GM10847 (cell line): ENCODE measurements around the gene APEX1.

Experiments
- POLR2A ChIP-seq: IDR thresholded peaks from 2 replicates; pipeline ENCODE4 v1.6.1; 2011; ENCODE audit not compliant: insufficient read length; ENCODE audit errors: extremely low read depth

APEX1 gene

DNA sequence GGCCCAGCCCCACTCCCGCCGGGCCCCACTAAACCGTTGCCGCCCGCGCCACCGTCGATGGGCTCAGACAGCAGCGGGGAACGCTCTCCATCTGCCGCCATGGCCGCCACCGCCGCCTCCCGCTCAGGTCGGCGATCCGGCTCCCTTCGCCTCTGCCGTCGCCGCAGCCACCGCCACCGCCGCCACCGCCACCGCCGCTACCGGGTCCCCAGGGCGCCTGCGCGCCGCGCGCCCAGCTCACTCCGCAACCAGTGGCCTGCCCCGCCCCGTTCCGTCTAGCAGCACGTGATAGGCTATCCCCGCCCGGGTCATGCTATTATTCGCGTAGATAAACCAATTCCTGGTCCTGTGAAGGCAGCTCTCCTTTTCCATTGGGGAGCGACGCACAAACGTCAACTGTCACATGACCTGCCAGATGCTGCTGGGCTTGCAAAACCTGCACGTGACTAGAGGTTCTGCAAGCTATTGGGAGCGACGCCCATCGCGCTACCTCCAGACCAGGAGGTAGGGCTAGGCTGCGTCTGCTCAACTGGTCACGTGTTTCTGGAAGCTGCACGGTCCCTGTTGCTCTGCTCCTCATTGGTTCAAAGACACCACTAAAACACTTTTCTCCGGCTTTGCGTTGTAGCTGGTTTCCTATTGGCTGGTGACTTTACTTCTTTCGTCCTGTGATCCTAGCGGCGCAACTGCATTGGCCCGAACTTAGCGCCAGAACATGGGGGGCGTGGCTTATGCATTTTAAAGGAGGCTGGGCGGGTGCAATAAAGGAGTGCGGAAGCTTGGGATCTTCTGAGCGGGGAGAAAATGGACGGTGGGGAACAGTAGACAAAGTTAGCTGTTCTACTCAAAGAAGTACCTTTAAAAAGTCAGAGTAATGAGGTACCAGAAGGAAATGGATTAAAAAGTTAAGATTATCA is 6.5 kb downstream of the APEX1 start, which contains the start of gene PIP4P1:
Gene PIP4P1, minus strand, starts transcription at position 210 of the 917 bp plus-strand sequence. Its CDS starts 109 bp downstream, at position 101.
- peak; percentile 61 for TF ChIP-seq POLR2A

DNA sequence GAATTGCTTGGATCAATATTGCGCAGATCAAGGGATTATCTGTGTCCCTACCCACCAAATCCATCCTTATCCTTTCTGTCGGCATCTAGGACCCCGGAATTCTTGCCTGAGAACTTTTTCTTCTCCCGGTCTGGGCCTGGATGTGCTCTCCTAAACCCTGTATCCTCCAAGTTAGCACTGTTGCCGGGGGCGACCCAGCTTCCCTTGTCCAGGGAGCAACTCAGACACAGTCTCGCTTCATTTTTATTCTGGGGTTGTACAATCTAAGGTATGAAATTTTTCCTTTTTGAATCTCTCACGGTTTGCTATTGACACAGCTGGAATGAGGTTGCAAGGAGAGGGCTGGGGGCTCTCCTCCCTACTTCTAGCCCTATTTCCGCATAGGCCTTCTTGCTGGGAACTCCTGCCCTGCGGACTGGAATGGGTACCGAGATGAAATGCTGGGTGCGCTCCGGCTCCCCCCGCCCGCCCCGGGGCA is 13.8 kb downstream of the APEX1 start:
- TF ChIP-seq POLR2A = no peak

- peak; percentile 99 for TF ChIP-seq POLR2A
These were observed 14.3 kb downstream of the APEX1 start, which contains the start of gene PNP for GRCh38 chr14:20469242-20469889. PNP (plus strand) TSS chr14:20469406; CDS start chr14:20469525, 119 bp downstream.

DNA sequence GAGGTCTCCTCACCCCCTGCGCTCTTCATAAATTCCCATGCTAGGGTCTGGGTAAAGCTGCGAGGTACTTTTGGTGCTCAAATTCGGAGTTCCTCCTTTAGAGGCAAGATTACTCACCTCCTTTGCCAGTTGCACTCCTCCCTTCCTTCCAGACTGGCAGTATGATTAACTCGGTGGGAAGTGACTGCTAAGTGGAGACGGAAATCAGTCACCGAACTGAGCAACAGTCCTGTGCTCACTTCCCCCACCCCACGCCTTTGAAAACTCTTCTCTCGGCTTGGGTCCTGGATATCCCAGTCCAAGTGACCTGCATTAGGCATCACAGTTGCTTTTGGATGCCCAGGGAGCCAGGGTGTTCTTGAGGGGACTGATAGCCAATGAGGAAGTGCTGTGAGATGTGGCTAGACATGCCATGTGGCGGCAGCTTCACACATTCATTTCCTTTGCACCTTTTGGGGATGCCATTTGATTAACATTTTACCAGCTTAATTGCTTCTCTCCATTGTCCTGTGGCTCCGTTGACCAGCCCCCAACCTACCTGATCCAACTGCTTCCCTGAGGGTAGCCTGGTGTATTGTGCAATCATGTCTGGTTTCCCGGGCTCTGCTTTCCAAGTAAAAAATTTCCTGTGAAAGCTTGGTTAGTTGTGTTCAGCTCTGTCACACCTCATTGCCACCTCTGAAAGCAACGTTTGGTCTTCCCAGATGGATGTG is 15.0 kb downstream of the APEX1 start:
- no peak for TF ChIP-seq POLR2A

- no peak for TF ChIP-seq POLR2A
These were observed 15.5 kb downstream of the APEX1 start for GRCh38 chr14:20470603-20470901.

DNA sequence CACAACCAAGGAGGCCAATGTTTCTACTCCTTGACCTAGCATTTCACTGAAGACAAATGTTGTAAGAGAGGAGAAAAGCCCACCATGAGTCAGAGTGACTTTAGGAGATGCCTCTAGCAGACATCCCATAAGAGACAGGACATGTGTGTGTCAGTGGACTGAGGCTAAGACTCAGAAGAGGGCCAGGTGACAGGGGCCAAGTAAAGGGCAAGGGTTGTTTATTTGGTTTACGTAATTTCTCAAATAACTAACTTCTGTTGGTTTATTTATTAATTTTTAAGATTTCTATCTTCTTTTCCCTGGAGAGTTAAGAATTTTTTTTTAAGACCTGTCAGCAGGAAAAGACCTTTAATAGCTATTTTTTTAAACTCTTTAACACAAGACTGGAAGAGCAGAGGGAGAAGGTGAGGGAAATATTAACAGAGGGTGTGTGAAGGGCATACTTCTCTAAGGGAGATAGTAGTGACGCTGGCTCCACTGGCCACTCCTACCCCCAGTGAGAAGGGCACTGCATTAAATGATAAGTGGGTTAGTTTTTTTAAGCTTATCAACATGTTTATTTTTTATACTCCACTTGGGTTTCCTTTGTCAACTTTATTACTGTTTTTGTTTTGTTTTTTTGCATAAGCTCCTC is 17.6 kb downstream of the APEX1 start:
- no peak for TF ChIP-seq POLR2A

DNA sequence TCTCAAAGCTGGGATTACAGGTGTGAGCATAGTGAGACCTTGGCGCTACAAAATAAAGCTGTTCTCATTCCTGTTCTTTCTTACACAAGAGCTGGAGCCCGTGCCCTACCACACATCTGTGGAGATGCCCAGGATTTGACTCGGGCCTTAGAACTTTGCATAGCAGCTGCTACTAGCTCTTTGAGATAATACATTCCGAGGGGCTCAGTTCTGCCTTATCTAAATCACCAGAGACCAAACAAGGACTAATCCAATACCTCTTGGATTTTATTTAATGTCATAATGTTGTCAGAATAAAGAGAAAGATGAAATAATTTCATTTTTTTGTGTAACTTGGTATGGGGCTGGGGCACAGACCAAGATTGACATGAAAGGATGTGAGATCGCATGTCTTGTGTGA is 21.8 kb downstream of the APEX1 start:
- no peak for TF ChIP-seq POLR2A

GRCh38 chr14:20477211-20477876 is 22.3 kb downstream of the APEX1 start:
- TF ChIP-seq POLR2A = no peak

DNA sequence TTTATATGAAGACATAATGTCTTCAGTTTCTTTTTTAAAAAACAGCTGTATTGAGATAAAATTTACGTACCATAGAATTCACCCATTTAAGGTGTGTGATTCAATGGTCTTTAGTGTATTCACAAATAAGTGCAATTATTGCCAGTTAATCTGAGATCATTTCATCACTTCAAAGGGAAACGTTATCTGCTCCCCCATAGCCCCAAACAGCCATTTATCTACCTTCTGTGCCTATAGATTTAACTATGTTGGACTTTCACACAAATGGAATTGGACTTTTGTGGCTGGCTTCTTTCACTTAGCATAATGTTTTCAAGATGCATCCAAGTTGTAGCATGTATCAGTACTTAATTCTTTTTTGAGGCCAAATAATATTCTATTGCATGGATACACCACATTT is 23.9 kb downstream of the APEX1 start:
- no peak for TF ChIP-seq POLR2A

DNA sequence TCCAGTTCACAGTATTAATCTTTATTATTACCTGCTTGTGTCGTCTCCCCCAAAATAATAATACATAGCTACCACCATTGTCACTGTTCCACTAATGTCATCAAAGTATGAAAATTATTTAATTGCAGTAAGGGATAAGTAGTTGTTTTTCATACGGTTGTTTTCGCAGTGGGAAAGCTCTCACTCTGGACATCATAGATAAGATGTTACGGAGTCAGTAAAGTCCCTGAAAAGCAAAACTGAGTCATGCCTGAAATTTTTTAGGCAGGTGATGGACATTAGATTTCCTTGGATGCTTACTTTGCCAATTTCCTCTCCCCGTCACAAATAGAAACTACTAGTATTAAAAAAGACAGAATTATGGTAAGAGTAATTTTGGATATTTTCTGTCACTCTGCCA is 27.4 kb downstream of the APEX1 start:
- no peak for TF ChIP-seq POLR2A

DNA sequence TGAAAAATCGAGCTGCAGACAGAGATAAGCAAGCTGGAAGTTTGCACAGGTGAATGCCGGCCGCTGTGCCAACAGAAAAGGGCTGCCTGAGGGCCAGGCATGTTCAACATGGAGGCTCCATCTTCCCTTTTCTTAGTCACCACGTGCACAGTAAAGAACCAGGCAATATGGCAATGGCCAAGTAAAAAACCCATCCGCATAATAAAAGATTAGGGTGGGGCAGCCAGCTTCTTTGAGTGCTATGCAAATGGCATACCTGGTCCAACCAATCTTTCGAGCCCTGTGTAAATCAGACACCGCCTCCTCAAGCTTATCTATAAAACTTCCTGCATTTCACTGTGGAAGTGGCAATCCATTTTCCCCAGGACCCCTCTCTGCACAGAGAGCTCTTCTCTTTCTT is 30.9 kb downstream of the APEX1 start:
- no peak for TF ChIP-seq POLR2A

- TF ChIP-seq POLR2A = no peak
These were observed 31.8 kb downstream of the APEX1 start for GRCh38 chr14:20486684-20487395.

DNA sequence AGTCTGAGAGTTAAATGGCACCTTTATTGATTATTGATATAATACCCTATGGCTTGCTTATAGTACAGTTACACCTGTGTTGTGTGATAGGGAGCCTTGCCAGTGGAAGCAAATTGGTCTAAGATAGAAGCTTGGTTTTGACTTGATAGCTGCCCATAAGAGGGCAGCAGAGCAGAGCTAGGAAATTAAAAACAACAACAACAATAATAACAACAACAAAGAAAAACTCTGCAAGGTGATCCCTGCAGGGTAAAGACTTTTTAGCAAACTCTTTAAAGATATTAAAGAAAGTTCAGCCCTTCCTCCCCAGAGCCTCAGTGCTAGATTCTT is 32.3 kb downstream of the APEX1 start:
- TF ChIP-seq POLR2A = no peak

DNA sequence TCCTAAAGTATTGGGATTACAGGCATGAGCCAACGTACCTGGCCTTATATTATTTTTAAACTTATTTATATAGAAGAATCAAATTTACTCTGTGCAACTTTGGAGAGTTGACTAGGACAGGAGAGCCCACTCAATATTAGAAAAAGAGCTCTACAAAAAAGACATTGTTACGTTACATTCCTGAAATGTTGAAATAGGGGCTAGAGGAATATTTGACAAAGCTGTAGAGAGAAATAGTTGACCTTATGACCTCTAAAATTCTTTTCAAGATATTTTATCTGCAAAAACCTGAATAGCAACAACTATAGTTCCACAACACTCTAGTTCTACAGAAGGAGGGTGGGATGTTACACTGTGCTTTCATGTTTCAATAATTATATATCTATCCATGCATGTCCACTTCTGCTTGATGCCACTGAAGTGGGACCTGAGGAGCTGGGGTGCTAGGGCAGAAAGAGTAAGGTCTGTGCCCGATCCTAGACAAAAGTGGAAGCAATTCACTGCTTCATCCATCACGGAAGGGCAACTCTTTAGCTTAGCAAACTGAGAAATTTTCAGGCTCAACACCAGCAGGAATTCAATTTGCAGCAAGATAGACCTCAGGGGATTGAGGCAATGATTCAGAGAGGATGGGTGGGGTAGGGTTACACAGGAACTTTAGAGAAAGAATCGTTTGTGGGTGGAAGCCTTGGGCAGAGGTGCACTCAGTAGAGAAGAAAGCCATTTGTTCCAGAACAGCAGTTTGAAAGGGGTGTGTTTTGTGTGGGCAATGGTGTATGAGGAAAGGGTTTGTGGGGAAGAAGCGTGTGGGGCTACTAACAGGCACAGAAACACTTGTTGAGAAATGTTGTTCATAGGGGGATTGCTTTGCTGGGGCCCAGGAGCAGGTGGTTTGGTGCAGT is 34.3 kb downstream of the APEX1 start:
- TF ChIP-seq POLR2A = no peak

DNA sequence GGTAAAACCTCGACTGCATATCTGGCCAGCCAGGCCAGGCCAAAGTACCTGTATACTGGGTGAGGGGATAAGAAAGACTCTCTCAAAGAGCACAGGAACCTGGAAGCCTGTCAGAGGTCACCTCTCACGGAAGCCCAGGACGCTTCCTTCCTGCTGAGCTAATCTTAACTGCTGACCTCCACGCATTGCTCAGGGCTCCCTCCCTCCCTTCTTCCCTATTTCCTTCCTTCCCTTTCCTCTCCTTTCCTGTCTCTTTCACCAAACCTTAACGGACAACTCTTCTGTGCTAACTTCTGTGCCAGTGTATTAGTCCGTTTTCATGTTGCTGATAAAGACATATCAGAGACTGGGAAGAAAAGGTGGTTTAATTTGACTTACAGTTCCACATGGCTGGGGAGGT is 35.5 kb downstream of the APEX1 start:
- no peak for TF ChIP-seq POLR2A
